Cardiac fibroblast (primary cell): ENCODE results near the gene RHEBL1.

Experiments
- DNase-seq, 2 donors: peaks; one replicate each; pipeline versions ENCODE4 v3.0.0 to v3.0.0-alpha.2; 2010; ENCODE audit warnings: low read depth in 2 of 2
- H3K4me3 ChIP-seq, 2 donors: replicated peaks in 1 of 2; 1 replicate in 1 of 2; 2 replicates in 1 of 2; pipeline ENCODE4 v1.5.1; 2011; ENCODE audit warnings: low read depth in 2 of 2, low read length in 2 of 2, mild to moderate bottlenecking in 2 of 2, moderate library complexity in 1 of 2
- TF ChIP-seq, protein P1 (sequence below): IDR thresholded peaks from one replicate; pipeline ENCODE4 v1.5.1; 2011; ENCODE audit warnings: low read depth, mild to moderate bottlenecking, low read length, inconsistent platforms

Gene RHEBL1

DNA sequence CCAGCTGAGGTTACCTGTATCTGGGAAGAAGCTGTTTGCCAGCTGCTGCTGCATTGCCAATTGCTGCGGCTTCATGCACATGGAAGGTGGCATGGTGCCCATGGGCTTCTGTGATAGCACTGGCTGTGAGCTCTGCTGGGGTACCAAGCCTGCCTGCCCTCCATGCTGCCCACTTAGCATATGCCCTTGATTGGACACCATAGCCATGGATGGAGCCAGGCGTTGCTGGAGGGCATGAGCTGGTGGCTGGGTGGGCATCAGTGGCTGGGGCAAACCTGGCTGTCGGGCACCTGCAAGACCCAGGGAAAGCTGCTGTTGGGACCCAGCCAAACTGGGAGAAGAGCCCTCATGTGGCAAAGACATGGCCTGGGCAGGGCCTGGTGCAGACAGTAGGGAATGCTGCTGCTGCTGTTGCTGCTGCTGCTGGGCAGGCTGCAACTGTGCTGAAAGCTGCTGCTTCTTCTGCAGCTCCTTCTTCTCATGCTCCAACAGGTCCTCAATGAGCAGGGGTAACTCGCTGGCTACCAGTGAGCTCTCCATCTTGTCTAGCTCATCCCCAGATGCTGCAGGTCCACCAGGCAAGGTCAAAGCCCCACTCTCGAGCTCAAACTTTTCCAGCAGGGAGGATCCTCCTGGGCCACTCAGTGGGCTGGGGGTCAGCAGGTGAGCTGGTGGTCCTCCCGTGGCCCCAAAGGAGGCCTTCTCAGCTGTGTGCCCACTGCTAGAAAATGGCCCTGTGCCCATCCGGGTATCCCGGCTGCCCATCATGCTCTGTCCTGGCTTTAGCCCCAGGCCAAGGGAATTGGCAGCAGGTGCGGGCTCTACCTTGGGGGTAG lies 32.5 kb downstream of the RHEBL1 start:
- H3K4me3 ChIP-seq = no peak overlapping the region
- no peak for DNase-seq
- TF ChIP-seq, protein P1, sequence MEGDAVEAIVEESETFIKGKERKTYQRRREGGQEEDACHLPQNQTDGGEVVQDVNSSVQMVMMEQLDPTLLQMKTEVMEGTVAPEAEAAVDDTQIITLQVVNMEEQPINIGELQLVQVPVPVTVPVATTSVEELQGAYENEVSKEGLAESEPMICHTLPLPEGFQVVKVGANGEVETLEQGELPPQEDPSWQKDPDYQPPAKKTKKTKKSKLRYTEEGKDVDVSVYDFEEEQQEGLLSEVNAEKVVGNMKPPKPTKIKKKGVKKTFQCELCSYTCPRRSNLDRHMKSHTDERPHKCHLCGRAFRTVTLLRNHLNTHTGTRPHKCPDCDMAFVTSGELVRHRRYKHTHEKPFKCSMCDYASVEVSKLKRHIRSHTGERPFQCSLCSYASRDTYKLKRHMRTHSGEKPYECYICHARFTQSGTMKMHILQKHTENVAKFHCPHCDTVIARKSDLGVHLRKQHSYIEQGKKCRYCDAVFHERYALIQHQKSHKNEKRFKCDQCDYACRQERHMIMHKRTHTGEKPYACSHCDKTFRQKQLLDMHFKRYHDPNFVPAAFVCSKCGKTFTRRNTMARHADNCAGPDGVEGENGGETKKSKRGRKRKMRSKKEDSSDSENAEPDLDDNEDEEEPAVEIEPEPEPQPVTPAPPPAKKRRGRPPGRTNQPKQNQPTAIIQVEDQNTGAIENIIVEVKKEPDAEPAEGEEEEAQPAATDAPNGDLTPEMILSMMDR = no peak

DNA sequence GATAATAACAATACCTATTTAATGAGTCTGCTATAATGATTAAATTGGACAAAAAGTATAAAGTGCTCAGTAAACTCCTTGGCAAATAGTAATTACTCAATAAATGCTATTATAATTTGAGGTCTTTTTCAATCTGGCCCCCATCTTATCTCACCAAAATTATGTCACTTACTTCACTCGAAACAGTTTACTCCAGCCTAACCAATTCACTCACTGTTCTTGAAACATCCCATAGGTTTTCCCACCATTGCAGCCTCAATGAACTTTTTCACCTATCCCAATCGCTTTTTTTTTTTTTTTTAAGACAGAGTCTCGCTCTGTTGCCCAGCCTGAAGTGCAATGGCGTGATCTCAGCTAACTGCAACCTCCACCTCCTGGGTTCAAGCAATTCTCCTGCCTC lies 33.8 kb downstream of the RHEBL1 start:
- TF ChIP-seq, protein P1 = no peak
- H3K4me3 ChIP-seq = no peak overlapping the region
- no peak for DNase-seq

DNA sequence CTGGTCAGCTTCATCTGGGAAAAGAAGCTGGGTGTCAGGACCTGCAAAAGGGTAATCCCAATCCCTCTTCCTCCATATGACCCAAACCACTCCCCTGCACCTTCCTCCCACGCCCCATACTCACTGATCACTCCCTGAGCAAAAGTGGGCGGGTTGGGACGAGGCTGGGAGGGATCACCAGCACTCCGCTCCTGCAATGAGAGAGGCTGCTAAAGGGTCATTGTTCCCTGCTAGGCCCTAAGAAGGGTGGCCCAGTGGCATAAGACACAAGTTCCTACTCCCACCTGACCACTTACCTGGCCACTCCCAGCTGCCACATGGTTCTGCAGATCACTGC lies 35.5 kb downstream of the RHEBL1 start:
- no peak overlapping the region for H3K4me3 ChIP-seq
- TF ChIP-seq, protein P1 = no peak
- no peak for DNase-seq

DNA sequence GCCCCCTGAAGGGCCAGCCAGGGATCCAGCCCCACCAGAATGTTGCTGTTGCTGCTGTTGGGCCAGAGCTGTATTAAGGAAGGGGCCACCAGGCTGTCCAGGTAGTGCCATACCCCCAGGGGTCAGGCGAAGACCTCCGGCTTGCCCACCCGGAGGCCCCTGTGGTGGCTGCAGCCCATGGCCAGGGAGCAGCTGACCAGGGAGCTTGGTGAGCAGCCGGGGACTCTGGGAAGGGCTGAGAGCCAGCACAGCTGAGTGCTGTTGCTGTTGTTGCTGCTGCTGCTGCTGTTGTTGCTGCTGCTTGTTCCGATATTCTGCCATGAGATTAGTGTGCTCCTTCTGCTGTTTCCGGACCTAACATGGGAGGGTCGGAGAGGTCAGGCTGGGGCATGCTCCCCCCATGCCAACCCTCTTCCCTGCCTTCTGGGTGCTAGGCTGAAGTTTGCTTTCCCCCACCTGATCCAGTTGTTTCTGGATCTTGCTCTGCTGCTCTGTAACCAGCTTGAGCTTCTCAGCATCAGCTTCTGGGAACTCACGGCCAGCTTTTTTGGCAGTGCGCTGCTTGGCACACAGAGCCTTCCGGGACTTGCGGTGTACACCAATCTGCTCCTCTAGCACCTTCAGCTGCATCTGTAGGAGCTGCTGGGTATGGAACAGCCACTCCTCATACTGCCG lies 36.0 kb downstream of the RHEBL1 start:
- TF ChIP-seq, protein P1 = no peak
- DNase-seq = no peak
- no peak overlapping the region for H3K4me3 ChIP-seq

DNA sequence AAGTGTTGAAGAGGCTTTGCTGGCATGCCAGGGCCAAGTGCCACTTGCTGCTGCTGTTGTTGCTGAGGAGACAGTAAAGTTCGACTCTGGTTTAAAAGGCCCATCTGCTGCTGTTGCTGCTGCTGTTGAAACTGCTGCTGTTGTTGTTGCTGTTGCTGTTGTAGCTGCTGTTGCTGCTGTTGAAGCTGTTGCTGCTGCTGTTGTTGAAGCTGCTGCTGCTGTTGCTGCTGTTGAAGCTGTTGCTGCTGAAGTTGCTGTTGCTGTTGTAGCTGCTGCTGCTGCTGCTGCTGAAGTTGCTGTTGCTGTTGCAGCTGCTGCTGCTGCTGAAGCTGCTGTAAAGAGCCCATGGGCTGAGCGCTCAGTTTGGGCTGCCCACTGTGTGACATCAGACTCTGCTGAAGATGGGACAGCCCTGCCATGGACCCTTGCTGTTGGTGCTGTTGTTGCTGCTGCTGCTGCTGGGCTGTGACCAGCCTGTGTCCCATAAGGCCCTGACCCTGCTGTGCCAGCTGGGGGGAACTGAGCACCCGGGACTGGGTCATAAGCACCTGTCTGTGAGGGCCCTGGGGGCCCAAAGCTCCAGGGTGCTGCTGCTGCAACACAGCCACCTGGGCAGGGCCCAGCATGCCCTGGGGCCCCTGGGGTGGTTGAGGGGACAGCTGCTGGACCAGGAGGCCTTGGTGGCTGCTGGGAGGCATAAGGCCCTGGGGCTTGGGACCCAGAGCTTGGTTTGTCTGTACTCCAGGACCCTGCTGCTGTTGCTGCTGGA lies 36.9 kb downstream of the RHEBL1 start:
- TF ChIP-seq, protein P1 = no peak
- no peak for DNase-seq
- H3K4me3 ChIP-seq = no peak overlapping the region

DNA sequence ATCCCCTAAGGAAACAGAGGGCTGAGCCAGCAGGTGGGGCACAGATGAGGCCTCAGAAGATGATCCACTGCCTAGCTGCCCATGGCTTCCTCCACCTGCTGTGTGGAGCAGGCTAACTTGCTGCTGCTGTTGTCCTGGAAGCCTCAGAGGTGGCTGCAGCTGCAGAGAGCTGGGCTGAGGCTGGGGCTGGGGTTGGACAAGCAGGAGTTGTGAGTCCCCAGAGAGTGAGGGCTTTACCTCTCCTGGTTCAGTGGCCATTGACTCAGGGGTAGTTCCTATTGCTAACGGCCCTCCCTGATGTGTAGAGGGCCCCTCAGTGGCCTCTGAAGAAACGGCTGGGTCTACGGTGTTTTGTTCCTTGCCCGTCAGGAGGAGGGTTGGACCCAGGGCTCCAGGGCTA lies 37.5 kb downstream of the RHEBL1 start:
- TF ChIP-seq, protein P1 = no peak
- no peak overlapping the region for H3K4me3 ChIP-seq
- no peak for DNase-seq
